IMR-90 (cell line): ENCODE results near the gene MAN2A1.

Experiments
- BHLHE40 ChIP-seq: fragments of 150-350 bp; IDR thresholded peaks from 2 replicates; pipeline ENCODE4 v1.6.1; 2016; ENCODE audit warnings: mild to moderate bottlenecking, low read depth, low read length
- CEBPB ChIP-seq: IDR thresholded peaks from 2 replicates; pipeline ENCODE4 v1.6.1; 2012; ENCODE audit warnings: low read depth, low read length, improper control_type of control experiment
- ELK1 ChIP-seq: fragments of 150-350 bp; IDR thresholded peaks from 2 replicates; pipeline ENCODE4 v1.6.1; 2016; ENCODE audit warnings: low read depth, mild to moderate bottlenecking, low read length, moderate library complexity, borderline replicate concordance
- FOS ChIP-seq: fragments of 150-350 bp; IDR thresholded peaks from 2 replicates; pipeline ENCODE4 v1.6.1; 2016; ENCODE audit warnings: low read depth, low read length
- MAZ ChIP-seq: IDR thresholded peaks from 2 replicates; pipeline ENCODE4 v1.6.1; 2012; ENCODE audit warnings: low read depth, mild to moderate bottlenecking, low read length, improper control_type of control experiment, moderate library complexity, borderline replicate concordance
- MXI1 ChIP-seq: IDR thresholded peaks from 2 replicates; pipeline ENCODE4 v1.6.1; 2012; ENCODE audit warnings: low read depth, mild to moderate bottlenecking, low read length, moderate library complexity, borderline replicate concordance
- POLR2A ChIP-seq: IDR thresholded peaks from 2 replicates; pipeline ENCODE4 v1.6.1; 2012; ENCODE audit warnings: mild to moderate bottlenecking, low read depth, low read length
- RAD21 ChIP-seq: IDR thresholded peaks from 2 replicates; pipeline ENCODE4 v1.6.1; 2012; ENCODE audit warnings: low read length, improper control_type of control experiment
- TF ChIP-seq, protein P1 (sequence below): conservative IDR thresholded peaks from 2 replicates; pipeline ENCODE4 v1.5.1; 2012; ENCODE audit warnings: mild to moderate bottlenecking, low read depth, low read length, improper control_type of control experiment

DNA sequence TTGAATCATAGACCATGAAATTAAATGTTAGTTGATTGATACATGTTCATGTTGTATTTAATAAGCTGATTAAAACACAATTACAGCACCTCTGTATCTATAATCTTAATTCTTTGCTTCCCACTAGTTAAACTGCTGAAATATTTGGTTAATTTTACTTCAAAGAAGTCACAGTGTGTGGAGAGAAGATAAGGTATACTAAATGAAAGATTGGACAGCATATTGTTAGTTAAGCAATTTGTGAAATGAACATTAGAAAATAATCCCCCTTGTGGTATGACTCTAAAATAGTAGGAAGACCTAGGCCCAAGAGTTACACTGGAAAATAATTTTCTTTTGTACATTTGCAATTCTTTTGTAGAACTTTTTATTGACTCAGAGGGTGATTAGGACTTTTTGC is 30.3 kb downstream of the MAN2A1 start:
- TF ChIP-seq POLR2A (no peak), ELK1 (no peak), CEBPB (no peak), FOS (no peak), BHLHE40 (no peak), RAD21 (no peak), MXI1 (no peak), MAZ (no peak)
- TF ChIP-seq, protein P1, sequence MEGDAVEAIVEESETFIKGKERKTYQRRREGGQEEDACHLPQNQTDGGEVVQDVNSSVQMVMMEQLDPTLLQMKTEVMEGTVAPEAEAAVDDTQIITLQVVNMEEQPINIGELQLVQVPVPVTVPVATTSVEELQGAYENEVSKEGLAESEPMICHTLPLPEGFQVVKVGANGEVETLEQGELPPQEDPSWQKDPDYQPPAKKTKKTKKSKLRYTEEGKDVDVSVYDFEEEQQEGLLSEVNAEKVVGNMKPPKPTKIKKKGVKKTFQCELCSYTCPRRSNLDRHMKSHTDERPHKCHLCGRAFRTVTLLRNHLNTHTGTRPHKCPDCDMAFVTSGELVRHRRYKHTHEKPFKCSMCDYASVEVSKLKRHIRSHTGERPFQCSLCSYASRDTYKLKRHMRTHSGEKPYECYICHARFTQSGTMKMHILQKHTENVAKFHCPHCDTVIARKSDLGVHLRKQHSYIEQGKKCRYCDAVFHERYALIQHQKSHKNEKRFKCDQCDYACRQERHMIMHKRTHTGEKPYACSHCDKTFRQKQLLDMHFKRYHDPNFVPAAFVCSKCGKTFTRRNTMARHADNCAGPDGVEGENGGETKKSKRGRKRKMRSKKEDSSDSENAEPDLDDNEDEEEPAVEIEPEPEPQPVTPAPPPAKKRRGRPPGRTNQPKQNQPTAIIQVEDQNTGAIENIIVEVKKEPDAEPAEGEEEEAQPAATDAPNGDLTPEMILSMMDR = no peak
